Measurements from ENCODE around the gene ALCAM. TPM values are rescaled to one million over a fixed set of nuclear protein-coding genes. Genes with fewer than 3 reads are reported as not detected.

Gene ALCAM
- polyA plus RNA-seq, 3 donors, result 7.1 to 8.0 (median 7.9) TPM

GRCh38 chr3:105505170-105505569 lies 138.5 kb downstream of the ALCAM start:
- Histone ChIP-seq H3K9me3 (replicated peaks in 1 of 2; ENCODE audit: control insufficient read depth in 1 of 2, insufficient read depth in 1 of 2, low read length in 2 of 2) (peaks cover 0 to 7% of the 10 kb centered on the region in 2 donors), H4K20me1 (ENCODE audit: insufficient read depth, low read length) (no peaks in the 10 kb centered on the region), H3K4me3 (replicated peaks in 1 of 3; ENCODE audit: low read depth in 2 of 3, low read length in 3 of 3) (no peak overlapping the region), H3K36me3 (replicated peaks in 1 of 2; ENCODE audit: control insufficient read depth in 1 of 2, insufficient read depth in 2 of 2, low read length in 2 of 2) (no peaks in the 10 kb centered on the region), H3K9ac (ENCODE audit: insufficient read depth, low read length, poor library complexity, severe bottlenecking) (no peak overlapping the region), H3K27me3 (ENCODE audit: control insufficient read depth in 2 of 2, insufficient read depth in 2 of 2, low read length in 2 of 2) (no peaks in the 10 kb centered on the region), H3K4me2 (replicated peaks; ENCODE audit: extremely low read depth, low read length, poor library complexity, severe bottlenecking) (peak overlapping the region; percentile 42), H3K4me1 (ENCODE audit: control insufficient read depth in 1 of 2, insufficient read depth in 2 of 2, low read length in 2 of 2) (peaks cover 10 to 24% of the 10 kb centered on the region in 2 donors), H3K27ac (ENCODE audit: low read depth in 1 of 2, low read length in 2 of 2) (peak overlapping the region in 1 of 2 donors; percentile 61), H2AFZ (ENCODE audit: insufficient read depth, low read depth, low read length, poor library complexity, severe bottlenecking) (no peak overlapping the region), H3K79me2 (ENCODE audit: insufficient read depth, low read length) (no peaks in the 10 kb centered on the region)
- Mint-ChIP-seq H3K27ac (peak overlapping the region in 6 of 7 donors; percentile 5 to 92 (median 55)), H3K4me1 (peaks cover 20% of the 10 kb centered on the region), H3K4me3 (no peak overlapping the region), H3K36me3 (peaks cover 0 to 4% of the 10 kb centered on the region in 2 donors), H3K27me3 (ENCODE audit: low read depth in 3 of 3) (no peaks in the 10 kb centered on the region), H3K9me3 (peaks cover 0 to 5% (median 2%) of the 10 kb centered on the region in 7 donors)
- peak; percentile 57 to 68 (median 67) for DNase-seq
- intact Hi-C loops (cut with micrococcal nuclease), result no loop called here
- no peak for TF ChIP-seq CTCF (IDR thresholded peaks at IDR 0.05)
- 6% methylated on average over 2 of the region's 5 CpGs for WGBS (ENCODE audit: insufficient coverage)

- Mint-ChIP-seq H3K4me3 (no peak overlapping the region), H3K4me1 (no peaks in the 10 kb centered on the region), H3K27me3 (ENCODE audit: low read depth in 3 of 3) (no peaks in the 10 kb centered on the region), H3K27ac (no peak overlapping the region), H3K36me3 (no peaks in the 10 kb centered on the region), H3K9me3 (peaks cover 0 to 2% (median 0%) of the 10 kb centered on the region in 7 donors)
- no peaks in the 10 kb centered on the region for H3K4me1 ChIP-seq (ENCODE audit: control insufficient read depth in 1 of 2, insufficient read depth in 2 of 2, low read length in 2 of 2)
- H3K27me3 ChIP-seq (ENCODE audit: control insufficient read depth in 2 of 2, insufficient read depth in 2 of 2, low read length in 2 of 2), result no peaks in the 10 kb centered on the region
- H3K4me3 ChIP-seq (replicated peaks in 1 of 3; ENCODE audit: low read depth in 2 of 3, low read length in 3 of 3), result no peak overlapping the region
- no peaks in the 10 kb centered on the region for H3K9me3 ChIP-seq (replicated peaks in 1 of 2; ENCODE audit: control insufficient read depth in 1 of 2, insufficient read depth in 1 of 2, low read length in 2 of 2)
- H3K4me2 ChIP-seq (replicated peaks; ENCODE audit: extremely low read depth, low read length, poor library complexity, severe bottlenecking), result no peak overlapping the region
- H3K36me3 ChIP-seq (replicated peaks in 1 of 2; ENCODE audit: control insufficient read depth in 1 of 2, insufficient read depth in 2 of 2, low read length in 2 of 2), result no peaks in the 10 kb centered on the region
- H3K27ac ChIP-seq (ENCODE audit: low read depth in 1 of 2, low read length in 2 of 2), result no peak overlapping the region
- no peak overlapping the region for H2AFZ ChIP-seq (ENCODE audit: insufficient read depth, low read depth, low read length, poor library complexity, severe bottlenecking)
- TF ChIP-seq CTCF (IDR thresholded peaks at IDR 0.05), result no peak
- no peaks in the 10 kb centered on the region for H4K20me1 ChIP-seq (ENCODE audit: insufficient read depth, low read length)
- no peak for DNase-seq
- no peak overlapping the region for H3K9ac ChIP-seq (ENCODE audit: insufficient read depth, low read length, poor library complexity, severe bottlenecking)
- intact Hi-C loops (cut with micrococcal nuclease), result no loop called here
- no peaks in the 10 kb centered on the region for H3K79me2 ChIP-seq (ENCODE audit: insufficient read depth, low read length)
Observed at GRCh38 chr3:105511031-105511430, 144.3 kb downstream of the ALCAM start.

Data from CD14-positive monocyte (primary cell).